Brain microvascular endothelial cell (primary cell): ENCODE measurements around the gene DBF4.
A peak's percentile ranks its signal among the peaks of the same experiment; 100 is the strongest.
"Not testable (repeated sequence)": the region's sequence is repeated elsewhere in the genome, so short reads cannot be mapped to it uniquely, and the experiment has no call there.

ENCODE experiments used
- DNase-seq: peaks from one replicate; pipeline ENCODE4 v3.0.0-alpha.2; 2020
- H3K27ac ChIP-seq: fragments of 250-450 bp; sonication (Bioruptor Pico); 2 replicates; pipeline ENCODE4 v1.5.1; 2020; ENCODE audit warnings: mild to moderate bottlenecking, moderate library complexity
- H3K27me3 ChIP-seq: fragments of 250-450 bp; sonication (Bioruptor Pico); replicated peaks from 2 replicates; pipeline ENCODE4 v1.5.1; 2020; ENCODE audit warnings: mild to moderate bottlenecking
- H3K36me3 ChIP-seq: fragments of 250-450 bp; sonication (Bioruptor Pico); replicated peaks from 2 replicates; pipeline ENCODE4 v1.5.1; 2020; ENCODE audit warnings: mild to moderate bottlenecking
- H3K4me3 ChIP-seq: 2 replicates; pipeline ENCODE4 v1.5.1; 2011; ENCODE audit warnings: low read depth, mild to moderate bottlenecking, control low read depth, low read length, moderate library complexity
- in situ Hi-C: cut with HindIII; loops from 2 replicates; pipeline ENCODE4 v1.10.0; 2017; ENCODE audit warnings: low sequenced_read_pairs, low pct_ligation_motif_present
- TF ChIP-seq, protein P1 (sequence below): IDR thresholded peaks from 2 replicates; pipeline ENCODE4 v1.5.1; 2011; ENCODE audit warnings: low read depth, mild to moderate bottlenecking, moderate library complexity, low read length, control low read depth, inconsistent platforms; ENCODE audit errors: missing control alignments

Gene DBF4

DNA sequence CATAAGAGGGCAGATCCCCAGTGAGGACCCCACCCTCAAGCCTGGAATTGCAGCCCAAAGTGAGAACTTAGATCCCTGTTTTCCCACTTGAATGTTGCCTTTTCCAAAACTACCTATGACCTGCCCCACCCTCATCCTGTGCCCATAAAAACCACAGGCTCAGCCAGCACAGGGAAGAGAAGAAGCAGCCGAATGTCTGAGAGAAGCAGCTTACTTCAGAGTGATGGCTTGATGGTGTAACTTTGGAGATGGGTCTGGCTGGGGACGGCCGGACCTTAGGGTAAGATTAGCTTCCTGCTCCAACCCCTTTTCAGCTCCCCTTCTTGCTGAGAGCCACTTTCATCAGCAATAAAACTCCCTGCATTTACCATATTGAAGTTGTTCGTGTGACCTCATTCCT, 5.8 kb upstream of the DBF4 start:
- Histone ChIP-seq H3K27me3 (no peaks in the 10 kb centered on the region), H3K36me3 (no peaks in the 10 kb centered on the region), H3K27ac (no peak overlapping the region), H3K4me3 (no peak overlapping the region)
- no peak for DNase-seq
- in situ Hi-C loops, result no loop called here
- TF ChIP-seq, protein P1, sequence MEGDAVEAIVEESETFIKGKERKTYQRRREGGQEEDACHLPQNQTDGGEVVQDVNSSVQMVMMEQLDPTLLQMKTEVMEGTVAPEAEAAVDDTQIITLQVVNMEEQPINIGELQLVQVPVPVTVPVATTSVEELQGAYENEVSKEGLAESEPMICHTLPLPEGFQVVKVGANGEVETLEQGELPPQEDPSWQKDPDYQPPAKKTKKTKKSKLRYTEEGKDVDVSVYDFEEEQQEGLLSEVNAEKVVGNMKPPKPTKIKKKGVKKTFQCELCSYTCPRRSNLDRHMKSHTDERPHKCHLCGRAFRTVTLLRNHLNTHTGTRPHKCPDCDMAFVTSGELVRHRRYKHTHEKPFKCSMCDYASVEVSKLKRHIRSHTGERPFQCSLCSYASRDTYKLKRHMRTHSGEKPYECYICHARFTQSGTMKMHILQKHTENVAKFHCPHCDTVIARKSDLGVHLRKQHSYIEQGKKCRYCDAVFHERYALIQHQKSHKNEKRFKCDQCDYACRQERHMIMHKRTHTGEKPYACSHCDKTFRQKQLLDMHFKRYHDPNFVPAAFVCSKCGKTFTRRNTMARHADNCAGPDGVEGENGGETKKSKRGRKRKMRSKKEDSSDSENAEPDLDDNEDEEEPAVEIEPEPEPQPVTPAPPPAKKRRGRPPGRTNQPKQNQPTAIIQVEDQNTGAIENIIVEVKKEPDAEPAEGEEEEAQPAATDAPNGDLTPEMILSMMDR, result no peak

DNA sequence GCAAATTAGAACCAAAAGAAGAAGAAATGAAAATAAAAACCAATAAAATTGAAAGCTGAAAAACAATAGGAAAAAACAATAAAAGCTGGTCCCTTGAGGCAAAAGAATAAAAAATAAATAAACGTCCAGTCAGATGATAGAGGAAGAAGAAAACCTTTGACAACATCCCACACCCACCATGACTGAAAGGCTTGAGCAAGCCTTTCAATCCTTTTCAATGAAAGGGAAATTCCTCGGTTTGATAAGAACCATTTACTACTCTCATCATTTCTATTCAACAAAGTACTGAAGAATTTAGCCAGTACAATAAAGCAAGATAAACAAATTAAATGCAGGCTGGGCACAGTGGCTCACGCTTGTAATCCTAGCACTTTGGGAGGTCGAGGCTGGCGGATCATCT, 3.9 kb upstream of the DBF4 start:
- in situ Hi-C loops, result no loop called here
- DNase-seq, result no peak
- TF ChIP-seq, protein P1, result no peak
- no peaks in the 10 kb centered on the region for H3K27me3 ChIP-seq
- no peaks in the 10 kb centered on the region for H3K36me3 ChIP-seq
- no peak overlapping the region for H3K4me3 ChIP-seq
- H3K27ac ChIP-seq, result no peak overlapping the region

DNA sequence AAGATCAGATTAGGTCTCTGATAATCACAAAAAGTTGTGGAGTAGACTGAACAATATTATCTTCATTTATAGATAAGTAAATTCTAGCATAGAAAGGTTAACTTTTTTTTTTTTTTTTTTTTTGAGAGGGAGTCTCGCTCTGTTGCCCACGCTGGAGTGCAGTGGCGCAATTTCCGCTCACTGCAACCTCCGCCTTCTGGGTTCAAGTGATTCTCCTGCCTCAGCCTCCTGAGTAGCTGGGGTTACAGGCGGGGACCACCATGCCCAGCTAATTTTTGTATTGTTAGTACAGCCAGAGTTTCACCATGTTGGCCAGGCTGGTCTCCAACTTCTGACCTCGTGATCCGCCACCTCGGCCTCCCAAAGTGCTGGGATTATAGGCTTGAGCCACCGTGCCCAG, 3.0 kb upstream of the DBF4 start:
- H3K27ac ChIP-seq, H3K36me3 ChIP-seq, in situ Hi-C loops: not testable (repeated sequence)

DNA sequence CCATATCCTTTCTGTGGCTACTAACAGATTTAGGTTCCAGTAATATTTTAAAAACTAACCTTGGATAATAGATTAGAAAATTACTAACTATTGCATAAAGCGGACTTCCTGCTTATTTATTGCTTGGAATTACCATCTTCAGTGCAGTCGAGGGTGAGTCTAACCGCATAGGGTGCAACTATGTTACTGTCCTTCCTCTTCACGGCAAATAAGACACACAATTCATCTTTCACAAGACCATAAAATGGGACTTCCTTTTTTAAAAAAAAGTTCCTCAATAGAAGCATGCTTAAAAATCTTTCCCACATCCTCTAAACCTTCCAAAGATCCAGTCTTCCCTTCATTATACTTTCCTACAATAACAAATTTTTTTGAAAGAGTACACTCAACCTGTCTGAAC, 2.2 kb upstream of the DBF4 start:
- Histone ChIP-seq H3K27me3 (no peaks in the 10 kb centered on the region), H3K4me3 (no peak overlapping the region), H3K36me3 (no peaks in the 10 kb centered on the region), H3K27ac (no peak overlapping the region)
- no peak for DNase-seq
- in situ Hi-C loops, result no loop called here
- TF ChIP-seq, protein P1, result no peak

More for the DNA sequence above, 3.0 kb upstream of the DBF4 start:
- not testable (repeated sequence) for DNase-seq, H3K4me3 ChIP-seq, H3K27me3 ChIP-seq

DNA sequence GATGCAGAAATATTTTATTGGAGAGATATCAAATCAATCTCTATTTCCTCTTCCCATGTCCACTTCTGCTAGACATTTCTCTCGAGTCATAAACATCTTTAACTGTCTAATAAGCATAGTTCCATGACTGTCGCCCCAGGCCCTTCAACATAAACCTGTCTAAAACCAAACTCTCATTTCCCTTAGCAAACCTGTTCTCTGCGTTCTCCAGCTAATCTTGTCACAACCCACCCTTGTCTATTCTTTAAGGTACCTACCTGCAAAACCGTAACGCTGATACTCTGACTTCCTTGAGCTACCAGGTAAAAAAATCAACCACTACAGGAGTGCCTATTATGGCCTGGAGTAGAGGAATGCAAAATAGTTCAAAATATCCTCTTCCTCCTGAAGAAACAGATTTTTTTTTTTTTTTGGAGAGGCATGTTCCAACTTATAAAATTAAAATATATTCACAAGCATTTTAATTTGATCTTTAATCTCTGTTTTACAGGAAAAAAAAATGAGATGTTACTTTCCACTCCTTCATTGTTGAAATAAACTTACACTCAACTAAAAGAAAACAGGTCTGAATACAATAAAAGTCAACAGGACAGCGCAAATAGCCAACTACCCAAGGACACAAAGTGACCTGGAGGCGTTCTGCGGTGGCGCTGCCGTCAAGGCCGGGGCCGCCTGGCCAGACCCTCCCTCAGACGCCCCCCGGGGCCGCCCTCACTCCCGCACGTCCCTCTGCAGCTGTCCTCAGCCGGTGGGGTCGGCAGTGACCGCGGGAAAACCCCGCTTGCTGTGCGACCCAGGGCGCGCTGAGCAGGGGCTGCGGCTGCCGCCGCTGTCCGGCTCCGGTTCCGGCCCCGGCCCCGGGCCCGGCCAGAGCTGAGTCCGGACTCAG, 898 bp upstream of the DBF4 start:
- no peak for DNase-seq
- Histone ChIP-seq H3K27me3 (no peaks in the 10 kb centered on the region), H3K27ac (peak overlapping the region; percentile 26), H3K4me3 (peak overlapping the region; percentile 85), H3K36me3 (no peaks in the 10 kb centered on the region)
- TF ChIP-seq, protein P1, result no peak
- in situ Hi-C loops, result no loop called here

DNA sequence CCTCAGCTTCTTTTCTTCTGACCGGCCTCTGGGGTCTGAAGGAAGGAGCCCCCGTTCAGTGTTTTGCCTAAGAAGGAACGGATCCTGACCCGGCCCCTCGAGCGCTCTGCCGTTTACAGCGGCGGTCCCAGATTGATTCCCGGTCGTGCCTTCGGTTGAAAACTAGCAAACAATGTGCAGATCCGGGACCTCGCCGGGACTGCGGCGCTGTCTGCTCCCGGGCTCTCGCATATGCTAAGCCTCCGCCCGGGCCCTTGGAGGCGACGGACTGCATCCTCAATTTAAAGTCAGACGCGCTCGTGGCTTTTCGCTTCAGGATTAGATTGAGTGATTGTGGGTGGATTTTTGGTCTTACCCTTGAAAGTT, 559 bp downstream of the DBF4 start:
- H3K27ac ChIP-seq, result peak overlapping the region; percentile 70
- TF ChIP-seq, protein P1, result no peak
- in situ Hi-C loops, result no loop called here
- no peaks in the 10 kb centered on the region for H3K27me3 ChIP-seq
- DNase-seq, result peak; percentile 71
- peak overlapping the region; percentile 85 for H3K4me3 ChIP-seq
- H3K36me3 ChIP-seq, result no peaks in the 10 kb centered on the region
